Measurements from ENCODE around the gene MAGI1.

DNA sequence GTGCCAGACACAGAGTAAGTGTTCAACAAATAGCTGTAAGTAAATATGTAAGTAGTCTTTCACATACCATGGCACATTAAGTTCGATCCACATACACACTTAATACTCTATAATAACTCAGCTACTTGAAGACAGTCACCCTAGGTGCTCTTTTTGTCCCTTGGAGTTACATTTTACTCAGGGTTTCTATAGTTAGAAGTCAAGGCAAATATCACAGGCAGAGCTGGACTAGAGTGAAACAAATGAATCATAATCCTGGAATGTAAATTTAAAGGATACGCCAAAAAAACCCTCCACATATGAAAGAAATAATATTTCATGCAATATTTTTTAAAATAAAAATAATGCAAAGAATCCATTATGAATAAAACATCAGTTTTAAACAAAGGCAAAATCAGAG is 461.8 kb downstream of the MAGI1 start:
- TF ChIP-seq CTCF (IDR thresholded peaks at IDR 0.05; ENCODE audit: insufficient read depth, low read length, poor library complexity, severe bottlenecking): no peak
- TF ChIP-seq EZH2phosphoT487 (conservative IDR thresholded peaks at IDR 0.05; ENCODE audit: low read length): no peak
